WTC11 (cell line): Measurements from ENCODE around the gene SORCS2. TPM values are rescaled to one million over a fixed set of nuclear protein-coding genes. Genes with fewer than 3 reads are reported as not detected.

Experiments
- ATAC-seq: fragments of 200-7000 bp; cut with Tn5 transposase; 2 replicates; pipeline ENCODE4 v1.10.0; 2021; ENCODE audit warnings: mild to moderate bottlenecking, moderate library complexity
- CTCF ChIA-PET: fragments of 300-600 bp; sonication (Branson Sonifier 250); formaldehyde crosslinking; loops from one replicate; lab custom pipeline; 2021; ENCODE audit warnings: antibody characterized with exemption; lab: Charles Lee
- POLR2A ChIA-PET: fragments of 350-600 bp; sonication (Branson Sonifier 250); formaldehyde crosslinking; loops from one replicate; lab custom pipeline; 2021; ENCODE audit warnings: antibody characterized with exemption; lab: Charles Lee
- DNase-seq: peaks from one replicate; pipeline ENCODE4 v3.0.0; 2021; ENCODE audit warnings: low spot score
- H3K27ac Mint-ChIP-seq: 2 replicates; pipeline ENCODE4 v1.8.0; 2021; ENCODE audit warnings: mixed read lengths
- H3K27me3 Mint-ChIP-seq: 2 replicates; pipeline ENCODE4 v1.8.0; 2021; ENCODE audit warnings: low read depth, mild to moderate bottlenecking, moderate library complexity, mixed read lengths
- H3K36me3 Mint-ChIP-seq: 2 replicates; pipeline ENCODE4 v1.8.0; 2021; ENCODE audit warnings: mixed read lengths
- H3K4me1 Mint-ChIP-seq: 2 replicates; pipeline ENCODE4 v1.8.0; 2022; ENCODE audit warnings: mixed read lengths
- H3K4me3 Mint-ChIP-seq: 2 replicates; pipeline ENCODE4 v1.8.0; 2021; ENCODE audit warnings: mild to moderate bottlenecking, moderate library complexity, mixed read lengths
- H3K9me3 Mint-ChIP-seq: 2 replicates; pipeline ENCODE4 v1.8.0; 2021; ENCODE audit warnings: mixed read lengths
- CREM ChIP-seq: sonication (generic); formaldehyde crosslinking; IDR thresholded peaks from 2 replicates; pipeline ENCODE4 v1.8.1; 2022; ENCODE audit warnings: mild to moderate bottlenecking, missing genetic modification reagents, moderate library complexity
- ESRRA ChIP-seq: sonication (generic); formaldehyde crosslinking; IDR thresholded peaks from 2 replicates; pipeline ENCODE4 v1.8.1; 2022; ENCODE audit warnings: mild to moderate bottlenecking, missing genetic modification reagents, borderline replicate concordance
- FOXK1 ChIP-seq: sonication (generic); formaldehyde crosslinking; IDR thresholded peaks from 2 replicates; pipeline ENCODE4 v1.8.0; 2022; ENCODE audit warnings: mild to moderate bottlenecking, moderate library complexity, missing genetic modification reagents
- GRHL2 ChIP-seq: fragments of 250-450 bp; sonication (Bioruptor Pico); IDR thresholded peaks from 2 replicates; pipeline ENCODE4 v1.8.0; 2022; ENCODE audit warnings: mild to moderate bottlenecking, moderate library complexity; ENCODE audit not compliant: insufficient replicate concordance, severe bottlenecking
- KAT7 ChIP-seq: sonication (generic); formaldehyde crosslinking; IDR thresholded peaks from 2 replicates; pipeline ENCODE4 v1.8.1; 2023; ENCODE audit warnings: missing genetic modification reagents, mild to moderate bottlenecking, borderline replicate concordance
- MXD4 ChIP-seq: fragments of 250-450 bp; sonication (Bioruptor Pico); IDR thresholded peaks from 2 replicates; pipeline ENCODE4 v1.8.0; 2021; ENCODE audit warnings: mild to moderate bottlenecking, moderate library complexity, borderline replicate concordance
- PRRX2 ChIP-seq: fragments of 250-450 bp; sonication (Bioruptor Pico); IDR thresholded peaks from 2 replicates; pipeline ENCODE4 v1.8.0; 2021; ENCODE audit warnings: mild to moderate bottlenecking
- RELA ChIP-seq: sonication (generic); formaldehyde crosslinking; IDR thresholded peaks from 2 replicates; pipeline ENCODE4 v1.8.1; 2022; ENCODE audit warnings: missing genetic modification reagents, mild to moderate bottlenecking, borderline replicate concordance
- RORB ChIP-seq: fragments of 250-450 bp; sonication (Bioruptor Pico); IDR thresholded peaks from 2 replicates; pipeline ENCODE4 v1.9.0; 2021; ENCODE audit warnings: mild to moderate bottlenecking
- TP53 ChIP-seq: sonication (generic); formaldehyde crosslinking; IDR thresholded peaks from 2 replicates; pipeline ENCODE4 v1.8.1; 2023; ENCODE audit warnings: mild to moderate bottlenecking, missing genetic modification reagents
- ZBTB21 ChIP-seq: sonication (generic); formaldehyde crosslinking; IDR thresholded peaks from 2 replicates; pipeline ENCODE4 v1.8.1; 2023; ENCODE audit warnings: mild to moderate bottlenecking, missing genetic modification reagents, borderline replicate concordance
- ZNF121 ChIP-seq: sonication (generic); formaldehyde crosslinking; IDR thresholded peaks from 2 replicates; pipeline ENCODE4 v1.8.0; 2023; ENCODE audit warnings: missing genetic modification reagents
- ZNF138 ChIP-seq: sonication (generic); formaldehyde crosslinking; conservative IDR thresholded peaks from 2 replicates; pipeline ENCODE4 v1.8.1; 2022; ENCODE audit warnings: mild to moderate bottlenecking, moderate library complexity, missing genetic modification reagents
- total RNA-seq: library from RNA; stranded (reverse); gene quantifications from 3 replicates; pipeline ENCODE4 v1.2.3, GENCODE V29; 2021
- TF ChIP-seq, protein P1 (sequence below): sonication (generic); formaldehyde crosslinking; IDR thresholded peaks from 2 replicates; pipeline ENCODE4 v1.8.1; 2023; ENCODE audit warnings: mild to moderate bottlenecking, missing genetic modification reagents, moderate library complexity
- TF ChIP-seq, protein P2 (sequence below): sonication (generic); formaldehyde crosslinking; conservative IDR thresholded peaks from 2 replicates; pipeline ENCODE4 v1.8.1; 2022; ENCODE audit warnings: mild to moderate bottlenecking, missing genetic modification reagents
- TF ChIP-seq, protein P3 (sequence below): sonication (generic); formaldehyde crosslinking; IDR thresholded peaks from 2 replicates; pipeline ENCODE4 v1.8.0; 2022; ENCODE audit warnings: mild to moderate bottlenecking, missing genetic modification reagents
- TF ChIP-seq, protein P4 (sequence below): sonication (generic); formaldehyde crosslinking; IDR thresholded peaks from 2 replicates; pipeline ENCODE4 v1.8.0; 2022; ENCODE audit warnings: missing genetic modification reagents
- TF ChIP-seq, protein P5 (sequence below): sonication (generic); formaldehyde crosslinking; IDR thresholded peaks from 2 replicates; pipeline ENCODE4 v1.8.0; 2022; ENCODE audit warnings: mild to moderate bottlenecking, missing genetic modification reagents
- TF ChIP-seq, protein P6 (sequence below): fragments of 250-450 bp; sonication (Bioruptor Pico); IDR thresholded peaks from 2 replicates; pipeline ENCODE4 v2.1.2; 2022; ENCODE audit warnings: mild to moderate bottlenecking, moderate library complexity
- TF ChIP-seq, protein P7 (sequence below): sonication (generic); formaldehyde crosslinking; IDR thresholded peaks from 2 replicates; pipeline ENCODE4 v1.8.1; 2022; ENCODE audit warnings: mild to moderate bottlenecking, missing genetic modification reagents, moderate library complexity, borderline replicate concordance
- TF ChIP-seq, protein P8 (sequence below): sonication (generic); formaldehyde crosslinking; IDR thresholded peaks from 2 replicates; pipeline ENCODE4 v1.8.0; 2022; ENCODE audit warnings: mild to moderate bottlenecking, missing genetic modification reagents
- TF ChIP-seq, protein P9 (sequence below): sonication (generic); formaldehyde crosslinking; IDR thresholded peaks from 2 replicates; pipeline ENCODE4 v1.8.1; 2023; ENCODE audit warnings: mild to moderate bottlenecking, missing genetic modification reagents
- TF ChIP-seq, protein P10 (sequence below): fragments of 200-600 bp; IDR thresholded peaks from 2 replicates; pipeline ENCODE4 v1.8.0; 2022; ENCODE audit warnings: antibody characterized with exemption

The SORCS2 gene
- total RNA-seq, 1 experiment from 2014 or later: 6.6 TPM

DNA sequence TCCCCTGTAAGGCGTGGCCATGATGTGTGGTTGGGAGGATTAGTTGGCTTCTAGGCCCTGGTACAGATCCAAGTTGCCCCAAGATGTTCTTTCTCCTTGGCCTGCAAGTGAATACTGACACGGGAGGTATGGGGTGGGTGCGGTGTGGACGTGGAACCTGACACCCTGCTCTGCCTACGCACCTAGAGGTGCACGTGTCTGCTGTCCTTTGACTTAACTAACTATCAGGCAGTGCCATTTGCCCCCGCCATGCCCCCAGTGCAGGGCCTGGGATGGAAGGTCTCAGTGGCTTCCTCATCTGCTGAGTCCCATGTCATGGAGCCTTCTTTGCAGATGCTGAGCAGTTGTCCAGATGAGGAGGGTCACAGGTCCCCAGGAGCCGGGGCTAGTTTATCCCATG is 151.6 kb downstream of the SORCS2 start (continued):
- TF ChIP-seq FOXK1 (no peak), KAT7 (CRISPR knock-in tag) (no peak), TP53 (CRISPR knock-in tag) (no peak), PRRX2 (CRISPR knock-in tag) (no peak), RELA (CRISPR knock-in tag) (no peak), GRHL2 (no peak), ZNF138 (CRISPR knock-in tag) (no peak)
- TF ChIP-seq, protein P1, sequence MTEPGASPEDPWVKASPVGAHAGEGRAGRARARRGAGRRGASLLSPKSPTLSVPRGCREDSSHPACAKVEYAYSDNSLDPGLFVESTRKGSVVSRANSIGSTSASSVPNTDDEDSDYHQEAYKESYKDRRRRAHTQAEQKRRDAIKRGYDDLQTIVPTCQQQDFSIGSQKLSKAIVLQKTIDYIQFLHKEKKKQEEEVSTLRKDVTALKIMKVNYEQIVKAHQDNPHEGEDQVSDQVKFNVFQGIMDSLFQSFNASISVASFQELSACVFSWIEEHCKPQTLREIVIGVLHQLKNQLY (CRISPR knock-in tag): no peak
- TF ChIP-seq, protein P2, sequence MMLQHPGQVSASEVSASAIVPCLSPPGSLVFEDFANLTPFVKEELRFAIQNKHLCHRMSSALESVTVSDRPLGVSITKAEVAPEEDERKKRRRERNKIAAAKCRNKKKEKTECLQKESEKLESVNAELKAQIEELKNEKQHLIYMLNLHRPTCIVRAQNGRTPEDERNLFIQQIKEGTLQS (CRISPR knock-in tag): no peak
- TF ChIP-seq, protein P3, sequence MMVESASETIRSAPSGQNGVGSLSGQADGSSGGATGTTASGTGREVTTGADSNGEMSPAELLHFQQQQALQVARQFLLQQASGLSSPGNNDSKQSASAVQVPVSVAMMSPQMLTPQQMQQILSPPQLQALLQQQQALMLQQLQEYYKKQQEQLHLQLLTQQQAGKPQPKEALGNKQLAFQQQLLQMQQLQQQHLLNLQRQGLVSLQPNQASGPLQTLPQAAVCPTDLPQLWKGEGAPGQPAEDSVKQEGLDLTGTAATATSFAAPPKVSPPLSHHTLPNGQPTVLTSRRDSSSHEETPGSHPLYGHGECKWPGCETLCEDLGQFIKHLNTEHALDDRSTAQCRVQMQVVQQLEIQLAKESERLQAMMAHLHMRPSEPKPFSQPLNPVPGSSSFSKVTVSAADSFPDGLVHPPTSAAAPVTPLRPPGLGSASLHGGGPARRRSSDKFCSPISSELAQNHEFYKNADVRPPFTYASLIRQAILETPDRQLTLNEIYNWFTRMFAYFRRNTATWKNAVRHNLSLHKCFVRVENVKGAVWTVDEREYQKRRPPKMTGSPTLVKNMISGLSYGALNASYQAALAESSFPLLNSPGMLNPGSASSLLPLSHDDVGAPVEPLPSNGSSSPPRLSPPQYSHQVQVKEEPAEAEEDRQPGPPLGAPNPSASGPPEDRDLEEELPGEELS (CRISPR knock-in tag): no peak
- TF ChIP-seq, protein P4, sequence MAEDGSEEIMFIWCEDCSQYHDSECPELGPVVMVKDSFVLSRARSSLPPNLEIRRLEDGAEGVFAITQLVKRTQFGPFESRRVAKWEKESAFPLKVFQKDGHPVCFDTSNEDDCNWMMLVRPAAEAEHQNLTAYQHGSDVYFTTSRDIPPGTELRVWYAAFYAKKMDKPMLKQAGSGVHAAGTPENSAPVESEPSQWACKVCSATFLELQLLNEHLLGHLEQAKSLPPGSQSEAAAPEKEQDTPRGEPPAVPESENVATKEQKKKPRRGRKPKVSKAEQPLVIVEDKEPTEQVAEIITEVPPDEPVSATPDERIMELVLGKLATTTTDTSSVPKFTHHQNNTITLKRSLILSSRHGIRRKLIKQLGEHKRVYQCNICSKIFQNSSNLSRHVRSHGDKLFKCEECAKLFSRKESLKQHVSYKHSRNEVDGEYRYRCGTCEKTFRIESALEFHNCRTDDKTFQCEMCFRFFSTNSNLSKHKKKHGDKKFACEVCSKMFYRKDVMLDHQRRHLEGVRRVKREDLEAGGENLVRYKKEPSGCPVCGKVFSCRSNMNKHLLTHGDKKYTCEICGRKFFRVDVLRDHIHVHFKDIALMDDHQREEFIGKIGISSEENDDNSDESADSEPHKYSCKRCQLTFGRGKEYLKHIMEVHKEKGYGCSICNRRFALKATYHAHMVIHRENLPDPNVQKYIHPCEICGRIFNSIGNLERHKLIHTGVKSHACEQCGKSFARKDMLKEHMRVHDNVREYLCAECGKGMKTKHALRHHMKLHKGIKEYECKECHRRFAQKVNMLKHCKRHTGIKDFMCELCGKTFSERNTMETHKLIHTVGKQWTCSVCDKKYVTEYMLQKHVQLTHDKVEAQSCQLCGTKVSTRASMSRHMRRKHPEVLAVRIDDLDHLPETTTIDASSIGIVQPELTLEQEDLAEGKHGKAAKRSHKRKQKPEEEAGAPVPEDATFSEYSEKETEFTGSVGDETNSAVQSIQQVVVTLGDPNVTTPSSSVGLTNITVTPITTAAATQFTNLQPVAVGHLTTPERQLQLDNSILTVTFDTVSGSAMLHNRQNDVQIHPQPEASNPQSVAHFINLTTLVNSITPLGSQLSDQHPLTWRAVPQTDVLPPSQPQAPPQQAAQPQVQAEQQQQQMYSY (CRISPR knock-in tag): no peak
- TF ChIP-seq, protein P5, sequence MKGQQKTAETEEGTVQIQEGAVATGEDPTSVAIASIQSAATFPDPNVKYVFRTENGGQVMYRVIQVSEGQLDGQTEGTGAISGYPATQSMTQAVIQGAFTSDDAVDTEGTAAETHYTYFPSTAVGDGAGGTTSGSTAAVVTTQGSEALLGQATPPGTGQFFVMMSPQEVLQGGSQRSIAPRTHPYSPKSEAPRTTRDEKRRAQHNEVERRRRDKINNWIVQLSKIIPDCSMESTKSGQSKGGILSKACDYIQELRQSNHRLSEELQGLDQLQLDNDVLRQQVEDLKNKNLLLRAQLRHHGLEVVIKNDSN (CRISPR knock-in tag): no peak
- TF ChIP-seq, all 79 proteins: peak for 0

DNA sequence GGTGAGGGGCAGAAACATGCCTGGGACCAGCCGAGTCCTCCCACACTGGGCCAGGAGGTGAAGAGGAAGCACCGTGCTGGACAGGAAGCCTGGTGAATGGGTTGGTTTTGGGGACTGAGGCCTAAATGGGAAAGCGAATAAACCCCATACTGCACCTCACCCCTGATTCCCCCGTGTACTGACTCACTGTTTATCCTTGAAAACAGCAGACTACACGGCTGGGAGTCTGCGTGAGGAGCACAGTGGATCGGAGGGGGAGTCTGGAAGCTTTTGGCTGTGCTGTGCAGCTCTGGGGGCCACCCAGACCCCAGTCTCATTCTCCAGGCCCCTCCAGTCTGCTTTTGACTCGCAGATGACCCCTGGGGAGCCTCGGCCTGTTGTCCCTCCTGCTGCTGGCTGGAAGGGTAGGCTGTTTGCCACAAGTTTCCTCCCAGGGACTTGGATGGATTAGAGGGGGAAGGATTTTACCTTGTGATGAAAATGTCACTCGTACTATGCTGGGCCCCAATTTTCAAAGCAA is 152.4 kb downstream of the SORCS2 start:
- Mint-ChIP-seq H3K36me3 (no peaks in the 10 kb centered on the region), H3K4me1 (no peaks in the 10 kb centered on the region), H3K9me3 (peaks cover 25% of the 10 kb centered on the region), H3K27ac (no peak overlapping the region), H3K4me3 (no peak overlapping the region), H3K27me3 (no peaks in the 10 kb centered on the region)
- no peak for ATAC-seq
- ChIA-PET CTCF (interaction anchor here (1.7 kb wide), 1 partner anchor 9 kb away, joined by 7 read pairs; no protein-coding TSS in a partner anchor), POLR2A (no interaction called here)
- no peak for DNase-seq
- TF ChIP-seq, protein P6, sequence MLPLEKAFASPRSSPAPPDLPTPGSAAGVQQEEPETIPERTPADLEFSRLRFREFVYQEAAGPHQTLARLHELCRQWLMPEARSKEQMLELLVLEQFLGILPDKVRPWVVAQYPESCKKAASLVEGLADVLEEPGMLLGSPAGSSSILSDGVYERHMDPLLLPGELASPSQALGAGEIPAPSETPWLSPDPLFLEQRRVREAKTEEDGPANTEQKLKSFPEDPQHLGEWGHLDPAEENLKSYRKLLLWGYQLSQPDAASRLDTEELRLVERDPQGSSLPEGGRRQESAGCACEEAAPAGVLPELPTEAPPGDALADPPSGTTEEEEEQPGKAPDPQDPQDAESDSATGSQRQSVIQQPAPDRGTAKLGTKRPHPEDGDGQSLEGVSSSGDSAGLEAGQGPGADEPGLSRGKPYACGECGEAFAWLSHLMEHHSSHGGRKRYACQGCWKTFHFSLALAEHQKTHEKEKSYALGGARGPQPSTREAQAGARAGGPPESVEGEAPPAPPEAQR (CRISPR knock-in tag): no peak
- TF ChIP-seq, protein P7, sequence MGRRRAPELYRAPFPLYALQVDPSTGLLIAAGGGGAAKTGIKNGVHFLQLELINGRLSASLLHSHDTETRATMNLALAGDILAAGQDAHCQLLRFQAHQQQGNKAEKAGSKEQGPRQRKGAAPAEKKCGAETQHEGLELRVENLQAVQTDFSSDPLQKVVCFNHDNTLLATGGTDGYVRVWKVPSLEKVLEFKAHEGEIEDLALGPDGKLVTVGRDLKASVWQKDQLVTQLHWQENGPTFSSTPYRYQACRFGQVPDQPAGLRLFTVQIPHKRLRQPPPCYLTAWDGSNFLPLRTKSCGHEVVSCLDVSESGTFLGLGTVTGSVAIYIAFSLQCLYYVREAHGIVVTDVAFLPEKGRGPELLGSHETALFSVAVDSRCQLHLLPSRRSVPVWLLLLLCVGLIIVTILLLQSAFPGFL (CRISPR knock-in tag): no peak
- TF ChIP-seq RORB (CRISPR knock-in tag) (no peak), ZBTB21 (CRISPR knock-in tag) (no peak), ZNF121 (CRISPR knock-in tag) (no peak), CREM (CRISPR knock-in tag) (no peak), MXD4 (CRISPR knock-in tag) (no peak), TP53 (CRISPR knock-in tag) (no peak), ESRRA (CRISPR knock-in tag) (no peak)
- TF ChIP-seq, protein P8, sequence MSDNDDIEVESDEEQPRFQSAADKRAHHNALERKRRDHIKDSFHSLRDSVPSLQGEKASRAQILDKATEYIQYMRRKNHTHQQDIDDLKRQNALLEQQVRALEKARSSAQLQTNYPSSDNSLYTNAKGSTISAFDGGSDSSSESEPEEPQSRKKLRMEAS: no peak
- TF ChIP-seq, protein P9, sequence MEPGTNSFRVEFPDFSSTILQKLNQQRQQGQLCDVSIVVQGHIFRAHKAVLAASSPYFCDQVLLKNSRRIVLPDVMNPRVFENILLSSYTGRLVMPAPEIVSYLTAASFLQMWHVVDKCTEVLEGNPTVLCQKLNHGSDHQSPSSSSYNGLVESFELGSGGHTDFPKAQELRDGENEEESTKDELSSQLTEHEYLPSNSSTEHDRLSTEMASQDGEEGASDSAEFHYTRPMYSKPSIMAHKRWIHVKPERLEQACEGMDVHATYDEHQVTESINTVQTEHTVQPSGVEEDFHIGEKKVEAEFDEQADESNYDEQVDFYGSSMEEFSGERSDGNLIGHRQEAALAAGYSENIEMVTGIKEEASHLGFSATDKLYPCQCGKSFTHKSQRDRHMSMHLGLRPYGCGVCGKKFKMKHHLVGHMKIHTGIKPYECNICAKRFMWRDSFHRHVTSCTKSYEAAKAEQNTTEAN (CRISPR knock-in tag): no peak
- TF ChIP-seq, protein P10, sequence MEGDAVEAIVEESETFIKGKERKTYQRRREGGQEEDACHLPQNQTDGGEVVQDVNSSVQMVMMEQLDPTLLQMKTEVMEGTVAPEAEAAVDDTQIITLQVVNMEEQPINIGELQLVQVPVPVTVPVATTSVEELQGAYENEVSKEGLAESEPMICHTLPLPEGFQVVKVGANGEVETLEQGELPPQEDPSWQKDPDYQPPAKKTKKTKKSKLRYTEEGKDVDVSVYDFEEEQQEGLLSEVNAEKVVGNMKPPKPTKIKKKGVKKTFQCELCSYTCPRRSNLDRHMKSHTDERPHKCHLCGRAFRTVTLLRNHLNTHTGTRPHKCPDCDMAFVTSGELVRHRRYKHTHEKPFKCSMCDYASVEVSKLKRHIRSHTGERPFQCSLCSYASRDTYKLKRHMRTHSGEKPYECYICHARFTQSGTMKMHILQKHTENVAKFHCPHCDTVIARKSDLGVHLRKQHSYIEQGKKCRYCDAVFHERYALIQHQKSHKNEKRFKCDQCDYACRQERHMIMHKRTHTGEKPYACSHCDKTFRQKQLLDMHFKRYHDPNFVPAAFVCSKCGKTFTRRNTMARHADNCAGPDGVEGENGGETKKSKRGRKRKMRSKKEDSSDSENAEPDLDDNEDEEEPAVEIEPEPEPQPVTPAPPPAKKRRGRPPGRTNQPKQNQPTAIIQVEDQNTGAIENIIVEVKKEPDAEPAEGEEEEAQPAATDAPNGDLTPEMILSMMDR: no peak
